Natural killer cell (primary cell): ENCODE data around the gene CNOT3. TPM values are rescaled to one million over a fixed set of nuclear protein-coding genes. Genes with fewer than 3 reads are reported as not detected.
"Not testable (repeated sequence)": the region's sequence is repeated elsewhere in the genome, so short reads cannot be mapped to it uniquely, and the experiment has no call there.

Source experiments
- ATAC-seq, 3 donors: fragments of 150-1000 bp in 2 of 3; fragments of 200-7000 bp in 1 of 3; cut with Tn5 transposase; 1 replicate in 1 of 3; 2 replicates in 2 of 3; pipeline ENCODE4 v1.10.0; 2021; ENCODE audit warnings: mild to moderate bottlenecking in 2 of 3, moderate library complexity in 2 of 3
- DNase-seq, 2 donors: peaks; one replicate each; pipeline versions ENCODE4 v3.0.0 to v3.0.0-alpha.2; 2013 to 2021; ENCODE audit warnings: mixed read lengths in 1 of 2
- H3K27ac ChIP-seq: one replicate; pipeline ENCODE4 v1.5.1; 2013; ENCODE audit warnings: mild to moderate bottlenecking, low read length
- H3K27me3 ChIP-seq: one replicate; pipeline ENCODE4 v1.6.1; 2013; ENCODE audit warnings: low read length; ENCODE audit not compliant: control insufficient read depth, insufficient read depth
- H3K36me3 ChIP-seq: one replicate; pipeline ENCODE4 v1.6.1; 2013; ENCODE audit warnings: low read length; ENCODE audit not compliant: control insufficient read depth, insufficient read depth
- H3K4me1 ChIP-seq: one replicate; pipeline ENCODE4 v1.6.1; 2013; ENCODE audit warnings: low read length; ENCODE audit not compliant: control insufficient read depth, insufficient read depth
- H3K4me3 ChIP-seq: one replicate; pipeline ENCODE4 v1.5.1; 2013; ENCODE audit warnings: low read length
- H3K9me3 ChIP-seq: one replicate; pipeline ENCODE4 v1.6.1; 2013; ENCODE audit warnings: low read length; ENCODE audit not compliant: control insufficient read depth, insufficient read depth
- H3K27ac Mint-ChIP-seq, 2 donors: one replicate each; pipeline ENCODE4 v1.8.0; 2022; ENCODE audit warnings: mild to moderate bottlenecking in 2 of 2, mixed read lengths in 2 of 2, moderate library complexity in 1 of 2
- H3K27me3 Mint-ChIP-seq, 2 donors: one replicate each; pipeline ENCODE4 v1.8.0; 2022; ENCODE audit warnings: low read depth in 2 of 2, mixed read lengths in 2 of 2
- H3K36me3 Mint-ChIP-seq: one replicate; pipeline ENCODE4 v1.8.0; 2022; ENCODE audit warnings: mixed read lengths
- H3K4me1 Mint-ChIP-seq, 2 donors: one replicate each; pipeline ENCODE4 v1.8.0; 2022; ENCODE audit warnings: mixed read lengths in 2 of 2
- H3K4me3 Mint-ChIP-seq: one replicate; pipeline ENCODE4 v1.8.0; 2022; ENCODE audit warnings: mild to moderate bottlenecking, moderate library complexity, mixed read lengths
- H3K9me3 Mint-ChIP-seq, 2 donors: one replicate each; pipeline ENCODE4 v1.8.0; 2022; ENCODE audit warnings: mixed read lengths in 2 of 2
- CTCF ChIP-seq: fragments of 200-600 bp; IDR thresholded peaks from one replicate; pipeline ENCODE4 v1.8.0; 2022; ENCODE audit warnings: antibody characterized with exemption
- WGBS: methylation state at CpG from one replicate; pipeline ENCODE4 v1.1.7; 2013; ENCODE audit warnings: missing lambda C conversion rate; ENCODE audit not compliant: insufficient coverage; 5-methylcytosine and 5-hydroxymethylcytosine counted together
- intact Hi-C: fragments of 100-400 bp; cut with micrococcal nuclease; formaldehyde crosslinking; loops from one replicate; pipeline ENCODE4 v1.14.2; 2022
- total RNA-seq, 4 donors: library from RNA; stranded (reverse); fragments of 120-200 nt in 1 of 4; gene quantifications; one replicate each; pipeline versions ENCODE4 v1.2.3 to v1.2.4, GENCODE V29; 2013 to 2022

CNOT3 gene
- total RNA-seq, 3 donors from 2014 or later (not counting 1 experiment from before 2014, with no cell fraction given): 46.3 to 73.9 (median 51.7) TPM

- 81% methylated on average over 19 of the region's 19 CpGs for WGBS
- intact Hi-C loops: loop anchor here (2.0 to 10.0 kb wide), 2 partner anchors 325 to 1463 kb away; partner anchors contain the start of genes MYADM and U2AF2
- peaks cover 10% of the 10 kb centered on the region for H3K36me3 ChIP-seq
- peak overlapping the region; percentile 97 to 99 for H3K27ac Mint-ChIP-seq
- H3K27me3 ChIP-seq: no peaks in the 10 kb centered on the region
- H3K9me3 ChIP-seq: no peaks in the 10 kb centered on the region
- H3K27me3 Mint-ChIP-seq: no peaks in the 10 kb centered on the region
- ATAC-seq (no peak), DNase-seq (no peak)
- peak overlapping the region; percentile 99 for H3K4me3 Mint-ChIP-seq
- H3K4me1 ChIP-seq: peaks cover 23% of the 10 kb centered on the region
- no peaks in the 10 kb centered on the region for H3K36me3 Mint-ChIP-seq
- H3K4me3 ChIP-seq: peak overlapping the region; percentile 66
- TF ChIP-seq CTCF: no peak
- peaks cover 26 to 38% of the 10 kb centered on the region in 2 donors for H3K4me1 Mint-ChIP-seq
- H3K27ac ChIP-seq: peak overlapping the region; percentile 98
- H3K9me3 Mint-ChIP-seq: no peaks in the 10 kb centered on the region
Measured at GRCh38 chr19:54191811-54192453, 54.4 kb downstream of the CNOT3 start.

- Mint-ChIP-seq H3K4me3 (peak overlapping the region; percentile 53), H3K9me3 (no peaks in the 10 kb centered on the region), H3K4me1 (peaks cover 19 to 31% of the 10 kb centered on the region in 2 donors), H3K27me3 (no peaks in the 10 kb centered on the region), H3K36me3 (no peaks in the 10 kb centered on the region), H3K27ac (no peak overlapping the region)
- TF ChIP-seq CTCF: no peak
- Histone ChIP-seq H3K27me3 (no peaks in the 10 kb centered on the region), H3K4me1 (peaks cover 22% of the 10 kb centered on the region), H3K4me3 (no peak overlapping the region), H3K9me3 (no peaks in the 10 kb centered on the region), H3K27ac (no peak overlapping the region), H3K36me3 (peaks cover 9% of the 10 kb centered on the region)
- ATAC-seq: no peak
- intact Hi-C loops: loop anchor here (10.0 kb wide), 1 partner anchor 1462 kb away; the partner anchor contains the start of gene U2AF2
- no peak for DNase-seq
- over 99% methylated on average over 11 of the region's 11 CpGs for WGBS
Measured at GRCh38 chr19:54193011-54193410, 55.4 kb downstream of the CNOT3 start.

GRCh38 chr19:54194463-54194862 is 56.9 kb downstream of the CNOT3 start:
- peaks cover 19 to 30% of the 10 kb centered on the region in 2 donors for H3K4me1 Mint-ChIP-seq
- not testable (repeated sequence) for H3K4me3 ChIP-seq, H3K9me3 ChIP-seq, H3K27me3 Mint-ChIP-seq, DNase-seq, H3K36me3 Mint-ChIP-seq, H3K27ac ChIP-seq, H3K27ac Mint-ChIP-seq, ATAC-seq, H3K36me3 ChIP-seq, H3K4me3 Mint-ChIP-seq, H3K27me3 ChIP-seq, H3K9me3 Mint-ChIP-seq
- intact Hi-C loops: loop anchor here (10.0 kb wide), 1 partner anchor 1460 kb away; the partner anchor contains the start of gene U2AF2
- WGBS: 93% methylated on average over 12 of the region's 12 CpGs
- peaks cover 12% of the 10 kb centered on the region for H3K4me1 ChIP-seq

- DNase-seq (no peak), ATAC-seq (no peak)
- Histone ChIP-seq H3K27me3 (no peaks in the 10 kb centered on the region), H3K4me3 (no peak overlapping the region), H3K27ac (no peak overlapping the region), H3K4me1 (peaks cover 23% of the 10 kb centered on the region), H3K9me3 (no peaks in the 10 kb centered on the region), H3K36me3 (peaks cover 9% of the 10 kb centered on the region)
- intact Hi-C loops: loop anchor here (10.0 kb wide), 1 partner anchor 1458 kb away; the partner anchor contains the start of gene U2AF2
- no peaks in the 10 kb centered on the region for H3K9me3 Mint-ChIP-seq
- WGBS: 92% methylated on average over 7 of the region's 7 CpGs
- no peak for TF ChIP-seq CTCF
- H3K4me1 Mint-ChIP-seq: peaks cover 23 to 33% of the 10 kb centered on the region in 2 donors
- H3K27ac Mint-ChIP-seq: no peak overlapping the region
- no peak overlapping the region for H3K4me3 Mint-ChIP-seq
- no peaks in the 10 kb centered on the region for H3K36me3 Mint-ChIP-seq
- no peaks in the 10 kb centered on the region for H3K27me3 Mint-ChIP-seq
Measured at GRCh38 chr19:54196536-54196935, 59.0 kb downstream of the CNOT3 start.
